HEK293 (cell line): Measurements from ENCODE around the gene SYNGR3.

ENCODE experiments used
- CTCF ChIA-PET: fragments of 350-600 bp; formaldehyde crosslinking; extraction: SDS; loops from one replicate; lab custom pipeline; 2021; ENCODE audit warnings: antibody characterized with exemption; lab: Yijun Ruan, JAX
- POLR2A ChIA-PET: fragments of 300-600 bp; formaldehyde crosslinking; extraction: SDS; loops from one replicate; lab custom pipeline; 2020; ENCODE audit warnings: antibody characterized with exemption, inconsistent platforms; lab: Yijun Ruan, JAX
- H3K27ac ChIP-seq: fragments of 200-500 bp; sonication (Bioruptor generic); 2 replicates; pipeline ENCODE4 v1.5.1; 2014; ENCODE audit warnings: low read depth, low read length, control low read depth, inconsistent platforms; ENCODE audit errors: extremely low read depth
- H3K36me3 ChIP-seq, 2 experiments: fragments of 200-500 bp in 1 of 2; sonication (Bioruptor generic) in 1 of 2; 1 replicate in 1 of 2; 2 replicates in 1 of 2; pipeline ENCODE4 v1.5.1; 2014 to 2017; ENCODE audit warnings: inconsistent platforms in 2 of 2, low read length in 2 of 2; ENCODE audit not compliant: control insufficient read depth in 2 of 2, insufficient read depth in 1 of 2
- H3K4me1 ChIP-seq: fragments of 200-500 bp; sonication (Bioruptor generic); 2 replicates; pipeline ENCODE4 v1.5.1; 2014; ENCODE audit warnings: mild to moderate bottlenecking, low read length, inconsistent platforms; ENCODE audit not compliant: control insufficient read depth, insufficient read depth
- H3K4me3 ChIP-seq: 2 replicates; pipeline ENCODE4 v1.5.1; 2011; ENCODE audit warnings: low read depth, mild to moderate bottlenecking, control low read depth, low read length, moderate library complexity
- H3K9me3 ChIP-seq: fragments of 200-500 bp; sonication (Bioruptor generic); 2 replicates; pipeline ENCODE4 v1.5.1; 2014; ENCODE audit warnings: low read depth, low read length, inconsistent platforms; ENCODE audit not compliant: control insufficient read depth, insufficient read depth
- ATF2 ChIP-seq: fragments of 450-650 bp; formaldehyde crosslinking; IDR thresholded peaks from 2 replicates; pipeline ENCODE4 v1.5.1; 2016; ENCODE audit warnings: missing biosample characterization, missing genetic modification characterization, low read depth
- GLIS2 ChIP-seq: fragments of 450-650 bp; formaldehyde crosslinking; IDR thresholded peaks from 2 replicates; pipeline ENCODE4 v1.5.1; 2016; ENCODE audit warnings: missing biosample characterization, missing genetic modification characterization
- IKZF3 ChIP-seq: fragments of 450-650 bp; IDR thresholded peaks from 2 replicates; pipeline ENCODE4 v1.5.0; 2018; ENCODE audit warnings: missing biosample characterization, mild to moderate bottlenecking, missing genetic modification characterization, moderate library complexity
- KLF10 ChIP-seq: fragments of 450-650 bp; IDR thresholded peaks from 2 replicates; pipeline ENCODE4 v1.5.1; 2018; ENCODE audit warnings: missing biosample characterization, mild to moderate bottlenecking, missing genetic modification characterization
- KLF8 ChIP-seq: fragments of 450-650 bp; formaldehyde crosslinking; IDR thresholded peaks from 2 replicates; pipeline ENCODE4 v1.5.1; 2016; ENCODE audit warnings: missing biosample characterization, missing genetic modification characterization
- KLF9 ChIP-seq: fragments of 450-650 bp; formaldehyde crosslinking; IDR thresholded peaks from 2 replicates; pipeline ENCODE4 v1.5.1; 2016; ENCODE audit warnings: missing biosample characterization, missing genetic modification characterization, low read depth
- OSR2 ChIP-seq: fragments of 450-650 bp; formaldehyde crosslinking; IDR thresholded peaks from 2 replicates; pipeline ENCODE4 v1.5.1; 2016; ENCODE audit warnings: missing biosample characterization, missing genetic modification characterization
- SALL2 ChIP-seq: fragments of 450-650 bp; formaldehyde crosslinking; IDR thresholded peaks from 2 replicates; pipeline ENCODE4 v1.5.0; 2017; ENCODE audit warnings: missing biosample characterization, mild to moderate bottlenecking, missing genetic modification characterization, borderline replicate concordance
- TRIM28 ChIP-seq: IDR thresholded peaks from 2 replicates; pipeline ENCODE4 v1.6.1; 2011; ENCODE audit warnings: low read length, control low read depth, borderline replicate concordance
- ZBTB17 ChIP-seq: fragments of 450-650 bp; formaldehyde crosslinking; IDR thresholded peaks from 2 replicates; pipeline ENCODE4 v1.5.1; 2016; ENCODE audit warnings: missing biosample characterization, missing genetic modification characterization
- ZEB2 ChIP-seq: fragments of 450-650 bp; formaldehyde crosslinking; IDR thresholded peaks from 2 replicates; pipeline ENCODE4 v1.5.1; 2016; ENCODE audit warnings: missing biosample characterization, missing genetic modification characterization
- ZNF2 ChIP-seq: fragments of 450-650 bp; formaldehyde crosslinking; IDR thresholded peaks from 2 replicates; pipeline ENCODE4 v1.5.1; 2016; ENCODE audit warnings: missing biosample characterization, missing genetic modification characterization
- ZNF266 ChIP-seq: fragments of 450-650 bp; formaldehyde crosslinking; IDR thresholded peaks from 2 replicates; pipeline ENCODE4 v1.5.1; 2016; ENCODE audit warnings: missing biosample characterization, missing genetic modification characterization, low read depth
- ZNF366 ChIP-seq: fragments of 450-650 bp; formaldehyde crosslinking; conservative IDR thresholded peaks from 2 replicates; pipeline ENCODE4 v1.5.1; 2016; ENCODE audit warnings: missing biosample characterization, missing genetic modification characterization
- ZNF623 ChIP-seq: fragments of 450-650 bp; formaldehyde crosslinking; IDR thresholded peaks from 2 replicates; pipeline ENCODE4 v1.5.1; 2016; ENCODE audit warnings: missing biosample characterization, missing genetic modification characterization
- ZNF624 ChIP-seq: fragments of 450-650 bp; formaldehyde crosslinking; IDR thresholded peaks from 2 replicates; pipeline ENCODE4 v1.5.1; 2017; ENCODE audit warnings: missing biosample characterization, missing genetic modification characterization
- ZNF629 ChIP-seq: fragments of 450-650 bp; formaldehyde crosslinking; IDR thresholded peaks from 2 replicates; pipeline ENCODE4 v1.5.1; 2017; ENCODE audit warnings: missing biosample characterization, missing genetic modification characterization
- ZNF707 ChIP-seq: fragments of 450-650 bp; formaldehyde crosslinking; IDR thresholded peaks from 2 replicates; pipeline ENCODE4 v1.5.1; 2016; ENCODE audit warnings: missing biosample characterization, missing genetic modification characterization
- ZNF791 ChIP-seq: fragments of 450-650 bp; formaldehyde crosslinking; IDR thresholded peaks from 2 replicates; pipeline ENCODE4 v1.5.1; 2016; ENCODE audit warnings: missing biosample characterization, missing genetic modification characterization
- ZXDB ChIP-seq: fragments of 450-650 bp; formaldehyde crosslinking; IDR thresholded peaks from 2 replicates; pipeline ENCODE4 v1.5.1; 2016; ENCODE audit warnings: missing biosample characterization, missing genetic modification characterization
- TF ChIP-seq, protein P1 (sequence below): fragments of 450-650 bp; formaldehyde crosslinking; IDR thresholded peaks from 2 replicates; pipeline ENCODE4 v1.5.1; 2016; ENCODE audit warnings: missing biosample characterization, missing genetic modification characterization
- TF ChIP-seq, protein P2 (sequence below): fragments of 450-650 bp; formaldehyde crosslinking; IDR thresholded peaks from 2 replicates; pipeline ENCODE4 v1.5.1; 2017; ENCODE audit warnings: missing biosample characterization, missing genetic modification characterization
- TF ChIP-seq, protein P3 (sequence below): fragments of 450-650 bp; formaldehyde crosslinking; IDR thresholded peaks from 2 replicates; pipeline ENCODE4 v1.5.1; 2016; ENCODE audit warnings: missing biosample characterization, missing genetic modification characterization
- TF ChIP-seq, protein P4 (sequence below): fragments of 450-650 bp; formaldehyde crosslinking; IDR thresholded peaks from 2 replicates; pipeline ENCODE4 v1.5.1; 2016; ENCODE audit warnings: missing biosample characterization, missing genetic modification characterization

Gene SYNGR3

DNA sequence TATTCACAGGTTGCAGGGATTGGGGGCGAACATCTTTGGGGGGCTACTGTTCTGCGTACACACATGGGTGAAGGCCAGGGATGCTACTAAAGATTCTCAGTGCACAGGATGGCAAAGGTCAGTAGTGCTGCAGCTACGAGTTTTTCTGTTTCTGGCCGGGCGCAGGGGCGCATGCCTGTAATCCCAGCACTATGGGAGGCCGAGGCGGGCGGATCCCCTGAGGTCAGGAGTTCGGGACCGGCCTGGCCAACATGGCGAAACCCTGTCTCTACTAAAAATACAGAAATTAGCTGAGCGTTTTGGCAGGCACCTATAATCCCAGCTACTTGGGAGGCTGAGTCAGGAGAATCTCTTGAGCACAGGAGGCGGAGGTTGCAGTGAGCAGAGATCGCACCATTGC lies 23.8 kb downstream of the SYNGR3 start (continued):
- TF ChIP-seq GLIS2: no peak

DNA sequence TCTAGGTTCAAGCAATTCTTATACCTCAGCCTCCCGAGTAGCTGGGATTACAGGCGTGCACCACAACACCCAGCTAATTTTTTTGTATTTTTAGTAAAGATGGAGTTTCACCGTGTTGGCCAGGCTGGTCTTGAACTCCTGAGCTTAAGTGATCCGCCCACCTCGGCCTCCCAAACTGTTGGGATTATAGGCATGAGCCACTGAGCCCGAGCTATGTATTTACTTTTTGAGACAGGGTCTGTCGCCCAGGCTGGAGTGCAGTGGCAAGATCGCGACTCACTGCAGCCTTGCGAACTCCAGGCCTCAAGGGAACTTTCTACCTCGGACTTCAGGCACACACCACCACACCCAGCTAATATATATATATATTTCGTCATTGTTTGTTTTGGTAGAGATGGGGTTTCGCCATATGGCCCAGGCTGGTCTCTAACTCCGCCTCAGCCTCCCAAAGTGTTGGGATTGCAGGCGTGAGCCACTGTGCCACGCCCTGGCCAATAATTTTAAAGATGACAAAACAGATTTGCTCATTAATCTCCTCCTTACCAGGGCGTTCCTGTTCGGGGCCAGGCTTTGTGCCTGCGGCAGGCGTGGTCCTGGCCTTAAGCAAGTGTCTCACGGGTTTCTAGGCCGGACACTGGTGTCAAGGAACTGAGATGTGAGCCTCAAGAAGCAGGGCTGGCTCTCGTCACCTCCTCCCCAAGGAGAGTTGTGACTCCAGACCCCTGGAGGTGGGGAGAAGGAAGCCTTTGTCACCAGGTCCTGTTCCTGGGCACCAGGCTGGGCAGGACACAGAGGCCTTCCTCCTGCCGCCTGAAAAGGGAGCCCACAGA lies 25.6 kb downstream of the SYNGR3 start:
- H3K27ac ChIP-seq: peak overlapping the region; percentile 79
- H3K9me3 ChIP-seq: no peaks in the 10 kb centered on the region
- H3K4me1 ChIP-seq: peaks cover 8% of the 10 kb centered on the region
- ChIA-PET POLR2A (interaction anchor here (0.5 to 2.4 kb wide), 2 partner anchors 12 to 140 kb away, joined by 3 to 20 read pairs; partner anchors contain the start of genes NHERF2 and TRAF7), CTCF (interaction anchor here (0.6 to 1.8 kb wide), 7 partner anchors 11 to 139 kb away, joined by 3 to 8 read pairs (median 3); partner anchors contain the start of genes NTHL1 and TSC2)
- no peak overlapping the region for H3K4me3 ChIP-seq
- H3K36me3 ChIP-seq: no peaks in the 10 kb centered on the region
- TF ChIP-seq ZXDB (tag by site-specific recombination) (peak; percentile 62), IKZF3 (peak; percentile 80), ZNF624 (tag by site-specific recombination) (no peak), ZNF629 (tag by site-specific recombination) (peak; percentile 85), ZBTB17 (tag by site-specific recombination) (peak; percentile 88), ZNF623 (tag by site-specific recombination) (no peak), ZNF707 (tag by site-specific recombination) (no peak), KLF10 (peak; percentile 87), TRIM28 (no peak), SALL2 (tag by site-specific recombination) (no peak), KLF9 (peak; percentile 34; the same call in 1 of the 2 replicates), OSR2 (tag by site-specific recombination) (peak; percentile 62), ZEB2 (tag by site-specific recombination) (peak; percentile 83), ZNF366 (tag by site-specific recombination) (peak; percentile 65), ZNF791 (tag by site-specific recombination) (no peak), ZNF2 (tag by site-specific recombination) (0 out of 2 replicates have a peak, but pooled peaks have one; percentile 58), ZNF266 (tag by site-specific recombination) (no peak), KLF8 (no peak), ATF2 (tag by site-specific recombination) (peak; percentile 86)
- TF ChIP-seq, protein P1, sequence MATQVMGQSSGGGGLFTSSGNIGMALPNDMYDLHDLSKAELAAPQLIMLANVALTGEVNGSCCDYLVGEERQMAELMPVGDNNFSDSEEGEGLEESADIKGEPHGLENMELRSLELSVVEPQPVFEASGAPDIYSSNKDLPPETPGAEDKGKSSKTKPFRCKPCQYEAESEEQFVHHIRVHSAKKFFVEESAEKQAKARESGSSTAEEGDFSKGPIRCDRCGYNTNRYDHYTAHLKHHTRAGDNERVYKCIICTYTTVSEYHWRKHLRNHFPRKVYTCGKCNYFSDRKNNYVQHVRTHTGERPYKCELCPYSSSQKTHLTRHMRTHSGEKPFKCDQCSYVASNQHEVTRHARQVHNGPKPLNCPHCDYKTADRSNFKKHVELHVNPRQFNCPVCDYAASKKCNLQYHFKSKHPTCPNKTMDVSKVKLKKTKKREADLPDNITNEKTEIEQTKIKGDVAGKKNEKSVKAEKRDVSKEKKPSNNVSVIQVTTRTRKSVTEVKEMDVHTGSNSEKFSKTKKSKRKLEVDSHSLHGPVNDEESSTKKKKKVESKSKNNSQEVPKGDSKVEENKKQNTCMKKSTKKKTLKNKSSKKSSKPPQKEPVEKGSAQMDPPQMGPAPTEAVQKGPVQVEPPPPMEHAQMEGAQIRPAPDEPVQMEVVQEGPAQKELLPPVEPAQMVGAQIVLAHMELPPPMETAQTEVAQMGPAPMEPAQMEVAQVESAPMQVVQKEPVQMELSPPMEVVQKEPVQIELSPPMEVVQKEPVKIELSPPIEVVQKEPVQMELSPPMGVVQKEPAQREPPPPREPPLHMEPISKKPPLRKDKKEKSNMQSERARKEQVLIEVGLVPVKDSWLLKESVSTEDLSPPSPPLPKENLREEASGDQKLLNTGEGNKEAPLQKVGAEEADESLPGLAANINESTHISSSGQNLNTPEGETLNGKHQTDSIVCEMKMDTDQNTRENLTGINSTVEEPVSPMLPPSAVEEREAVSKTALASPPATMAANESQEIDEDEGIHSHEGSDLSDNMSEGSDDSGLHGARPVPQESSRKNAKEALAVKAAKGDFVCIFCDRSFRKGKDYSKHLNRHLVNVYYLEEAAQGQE: no peak
- TF ChIP-seq, protein P2, sequence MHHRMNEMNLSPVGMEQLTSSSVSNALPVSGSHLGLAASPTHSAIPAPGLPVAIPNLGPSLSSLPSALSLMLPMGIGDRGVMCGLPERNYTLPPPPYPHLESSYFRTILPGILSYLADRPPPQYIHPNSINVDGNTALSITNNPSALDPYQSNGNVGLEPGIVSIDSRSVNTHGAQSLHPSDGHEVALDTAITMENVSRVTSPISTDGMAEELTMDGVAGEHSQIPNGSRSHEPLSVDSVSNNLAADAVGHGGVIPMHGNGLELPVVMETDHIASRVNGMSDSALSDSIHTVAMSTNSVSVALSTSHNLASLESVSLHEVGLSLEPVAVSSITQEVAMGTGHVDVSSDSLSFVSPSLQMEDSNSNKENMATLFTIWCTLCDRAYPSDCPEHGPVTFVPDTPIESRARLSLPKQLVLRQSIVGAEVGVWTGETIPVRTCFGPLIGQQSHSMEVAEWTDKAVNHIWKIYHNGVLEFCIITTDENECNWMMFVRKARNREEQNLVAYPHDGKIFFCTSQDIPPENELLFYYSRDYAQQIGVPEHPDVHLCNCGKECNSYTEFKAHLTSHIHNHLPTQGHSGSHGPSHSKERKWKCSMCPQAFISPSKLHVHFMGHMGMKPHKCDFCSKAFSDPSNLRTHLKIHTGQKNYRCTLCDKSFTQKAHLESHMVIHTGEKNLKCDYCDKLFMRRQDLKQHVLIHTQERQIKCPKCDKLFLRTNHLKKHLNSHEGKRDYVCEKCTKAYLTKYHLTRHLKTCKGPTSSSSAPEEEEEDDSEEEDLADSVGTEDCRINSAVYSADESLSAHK (tag by site-specific recombination): no peak
- TF ChIP-seq, protein P3, sequence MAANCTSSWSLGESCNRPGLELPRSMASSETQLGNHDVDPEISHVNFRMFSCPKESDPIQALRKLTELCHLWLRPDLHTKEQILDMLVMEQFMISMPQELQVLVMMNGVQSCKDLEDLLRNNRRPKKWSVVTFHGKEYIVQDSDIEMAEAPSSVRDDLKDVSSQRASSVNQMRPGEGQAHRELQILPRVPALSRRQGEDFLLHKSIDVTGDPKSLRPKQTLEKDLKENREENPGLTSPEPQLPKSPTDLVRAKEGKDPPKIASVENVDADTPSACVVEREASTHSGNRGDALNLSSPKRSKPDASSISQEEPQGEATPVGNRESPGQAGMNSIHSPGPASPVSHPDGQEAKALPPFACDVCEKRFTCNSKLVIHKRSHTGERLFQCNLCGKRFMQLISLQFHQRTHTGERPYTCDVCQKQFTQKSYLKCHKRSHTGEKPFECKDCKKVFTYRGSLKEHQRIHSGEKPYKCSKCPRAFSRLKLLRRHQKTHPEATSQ (tag by site-specific recombination): no peak
- TF ChIP-seq, protein P4, sequence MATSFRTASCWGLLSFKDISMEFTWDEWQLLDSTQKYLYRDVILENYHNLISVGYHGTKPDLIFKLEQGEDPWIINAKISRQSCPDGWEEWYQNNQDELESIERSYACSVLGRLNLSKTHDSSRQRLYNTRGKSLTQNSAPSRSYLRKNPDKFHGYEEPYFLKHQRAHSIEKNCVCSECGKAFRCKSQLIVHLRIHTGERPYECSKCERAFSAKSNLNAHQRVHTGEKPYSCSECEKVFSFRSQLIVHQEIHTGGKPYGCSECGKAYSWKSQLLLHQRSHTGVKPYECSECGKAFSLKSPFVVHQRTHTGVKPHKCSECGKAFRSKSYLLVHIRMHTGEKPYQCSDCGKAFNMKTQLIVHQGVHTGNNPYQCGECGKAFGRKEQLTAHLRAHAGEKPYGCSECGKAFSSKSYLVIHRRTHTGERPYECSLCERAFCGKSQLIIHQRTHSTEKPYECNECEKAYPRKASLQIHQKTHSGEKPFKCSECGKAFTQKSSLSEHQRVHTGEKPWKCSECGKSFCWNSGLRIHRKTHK: no peak
